Activated CD4-positive, alpha-beta memory T cell treated with anti-CD3 and anti-CD28 coated beads for 36 hours (primary cell): Measurements from ENCODE around the gene SLC1A6. TPM values are rescaled to one million over a fixed set of nuclear protein-coding genes. Genes with fewer than 3 reads are reported as not detected.
A peak's percentile ranks its signal among the peaks of the same experiment; 100 is the strongest.
"Not testable (repeated sequence)": the region's sequence is repeated elsewhere in the genome, so short reads cannot be mapped to it uniquely, and the experiment has no call there.

ENCODE experiments used
- CTCF ChIA-PET: fragments of 350-600 bp; sonication (Branson Sonifier 250); formaldehyde crosslinking; loops from one replicate; lab custom pipeline; 2021; ENCODE audit warnings: antibody characterized with exemption, inconsistent platforms; lab: Charles Lee
- POLR2A ChIA-PET: fragments of 350-600 bp; sonication (Branson Sonifier 250); formaldehyde crosslinking; loops from one replicate; lab custom pipeline; 2021; ENCODE audit warnings: antibody characterized with exemption; lab: Charles Lee
- DNase-seq: peaks from one replicate; pipeline ENCODE4 v3.0.0-alpha.2; 2020
- H3K27ac Mint-ChIP-seq: one replicate; pipeline ENCODE4 v1.8.0; 2021; ENCODE audit warnings: mixed read lengths
- H3K27me3 Mint-ChIP-seq: one replicate; pipeline ENCODE4 v1.8.0; 2021; ENCODE audit warnings: mixed read lengths
- H3K36me3 Mint-ChIP-seq: one replicate; pipeline ENCODE4 v1.8.0; 2021; ENCODE audit warnings: mixed read lengths
- H3K4me1 Mint-ChIP-seq: one replicate; pipeline ENCODE4 v1.8.0; 2021; ENCODE audit warnings: low read depth, mixed read lengths
- H3K4me3 Mint-ChIP-seq: one replicate; pipeline ENCODE4 v1.8.0; 2021; ENCODE audit warnings: mild to moderate bottlenecking, mixed read lengths
- H3K9me3 Mint-ChIP-seq: one replicate; pipeline ENCODE4 v1.8.0; 2021; ENCODE audit warnings: mixed read lengths
- intact Hi-C: fragments of 100-400 bp; cut with micrococcal nuclease; formaldehyde crosslinking; loops from one replicate; pipeline ENCODE4 v1.15.1; 2023
- total RNA-seq, 2 experiments: library from RNA; stranded (reverse); gene quantifications; one replicate each; pipeline ENCODE4 v1.2.3, GENCODE V29; 2021

The SLC1A6 gene
- total RNA-seq, result not detected

- Mint-ChIP-seq H3K4me3 (no peak within 1 kb of the TSS), H3K27ac (no peak within 1 kb of the TSS), H3K4me1 (peaks cover 2% of the 10 kb centered on the region), H3K27me3 (peaks cover 42% of the 10 kb centered on the region), H3K36me3 (no peaks in the 10 kb centered on the region), H3K9me3 (no peaks in the 10 kb centered on the region)
- ChIA-PET CTCF (no interaction called here), POLR2A (no interaction called here)
- intact Hi-C loops, result no loop called here
- no peak for DNase-seq
These were observed at the start of gene SLC1A6 for GRCh38 chr19:14979476-14980255. Gene SLC1A6, minus strand, starts transcription at chr19:14979864. Its CDS starts 6,954 bp downstream, at chr19:14972910.

- no peak for DNase-seq
- no peak overlapping the region for H3K4me3 Mint-ChIP-seq
- H3K36me3 Mint-ChIP-seq, result no peaks in the 10 kb centered on the region
- no peaks in the 10 kb centered on the region for H3K4me1 Mint-ChIP-seq
- H3K27me3 Mint-ChIP-seq, result peaks cover 7% of the 10 kb centered on the region
- CTCF ChIA-PET, result no interaction called here
- no peaks in the 10 kb centered on the region for H3K9me3 Mint-ChIP-seq
- POLR2A ChIA-PET, result no interaction called here
- intact Hi-C loops, result no loop called here
- no peak overlapping the region for H3K27ac Mint-ChIP-seq
These were observed 48.8 kb upstream of the SLC1A6 start for GRCh38 chr19:15028490-15028889.

DNA sequence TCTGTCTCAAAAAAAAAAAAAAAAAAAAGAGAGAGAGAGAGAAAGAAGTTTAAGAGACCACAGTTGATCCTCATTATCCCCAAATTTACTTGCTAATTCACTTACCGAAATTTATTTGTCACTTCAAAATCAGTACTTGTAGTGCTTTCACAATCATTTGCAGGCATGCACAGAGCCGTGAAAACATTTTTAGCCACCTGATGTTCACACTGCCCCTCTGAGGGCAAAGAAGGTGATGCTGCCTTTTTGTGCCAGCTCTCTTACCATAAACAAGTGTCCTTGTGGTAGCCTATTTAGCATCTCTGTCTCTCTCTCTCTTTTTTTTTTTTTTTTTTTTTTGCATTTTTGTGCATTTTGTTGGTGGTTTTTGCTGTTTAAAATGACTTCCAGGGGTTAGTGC lies 45.6 kb upstream of the SLC1A6 start:
- no peaks in the 10 kb centered on the region for H3K36me3 Mint-ChIP-seq
- H3K4me3 Mint-ChIP-seq, result no peak overlapping the region
- intact Hi-C loops, result no loop called here
- CTCF ChIA-PET, result no interaction called here
- H3K9me3 Mint-ChIP-seq, result no peaks in the 10 kb centered on the region
- H3K27me3 Mint-ChIP-seq, result peaks cover 3% of the 10 kb centered on the region
- DNase-seq, result peak; percentile 11
- POLR2A ChIA-PET, result no interaction called here
- no peaks in the 10 kb centered on the region for H3K4me1 Mint-ChIP-seq
- no peak overlapping the region for H3K27ac Mint-ChIP-seq

DNA sequence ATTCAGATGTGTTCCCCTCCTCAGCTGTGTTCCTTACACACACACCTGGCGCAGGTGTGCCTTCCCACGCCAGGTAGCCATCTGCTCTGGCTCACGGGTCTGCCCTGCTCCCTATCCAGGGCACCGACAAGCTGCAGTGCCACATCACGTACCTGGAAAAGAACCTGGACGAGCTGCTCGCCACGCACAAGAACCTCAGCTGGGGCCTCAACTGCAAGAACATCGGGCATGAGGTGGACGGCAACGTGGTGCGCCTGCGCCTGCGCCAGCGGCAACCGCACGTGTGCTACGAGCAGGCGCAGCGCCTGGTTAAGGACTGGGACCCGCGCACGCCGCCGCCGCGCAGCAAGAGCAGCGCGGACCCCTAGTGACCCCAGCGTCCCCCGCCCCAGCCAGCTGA lies 43.1 kb upstream of the SLC1A6 start:
- no peak for DNase-seq
- ChIA-PET CTCF (no interaction called here), POLR2A (no interaction called here)
- Mint-ChIP-seq H3K27ac (no peak overlapping the region), H3K9me3 (no peaks in the 10 kb centered on the region), H3K4me3 (no peak overlapping the region), H3K4me1 (no peaks in the 10 kb centered on the region), H3K36me3 (no peaks in the 10 kb centered on the region), H3K27me3 (peaks cover 6% of the 10 kb centered on the region)
- intact Hi-C loops, result no loop called here

GRCh38 chr19:15021286-15022007 lies 41.8 kb upstream of the SLC1A6 start:
- Mint-ChIP-seq H3K36me3 (no peaks in the 10 kb centered on the region), H3K27me3 (peaks cover 11% of the 10 kb centered on the region), H3K4me3 (no peak overlapping the region), H3K9me3 (no peaks in the 10 kb centered on the region), H3K27ac (no peak overlapping the region), H3K4me1 (no peaks in the 10 kb centered on the region)
- ChIA-PET POLR2A (no interaction called here), CTCF (no interaction called here)
- DNase-seq, result no peak
- intact Hi-C loops, result no loop called here

GRCh38 chr19:15018836-15019235 lies 39.2 kb upstream of the SLC1A6 start:
- not testable (repeated sequence) for H3K4me1 Mint-ChIP-seq

DNA sequence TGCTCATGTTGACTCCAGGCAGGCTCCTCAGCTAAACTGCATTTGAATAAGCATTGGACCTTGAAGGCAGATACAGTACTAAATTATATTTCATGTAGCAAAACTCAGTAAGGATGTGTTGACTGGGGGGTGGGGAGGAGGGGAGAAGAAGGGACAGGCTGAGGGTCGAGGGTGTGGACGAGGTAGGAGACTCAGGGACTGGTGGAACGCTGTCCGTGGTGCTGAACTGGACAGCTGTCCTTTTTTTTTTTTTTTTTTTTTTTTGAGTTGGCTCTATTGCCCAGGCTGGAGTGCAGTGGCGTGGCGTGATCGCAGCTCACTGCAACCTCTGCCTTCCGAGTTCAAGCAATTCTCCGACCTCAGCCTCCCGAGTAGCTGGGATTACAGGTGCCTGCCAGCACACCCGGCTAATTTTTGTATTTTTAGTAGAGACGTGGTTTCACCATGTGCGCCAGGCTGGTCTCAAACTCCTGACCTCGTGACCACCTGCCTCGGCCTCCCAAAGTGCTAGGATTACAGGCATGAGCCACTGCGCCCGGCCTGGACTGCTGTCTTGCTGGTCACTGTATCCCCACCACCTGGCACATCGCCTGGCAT lies 36.4 kb upstream of the SLC1A6 start:
- intact Hi-C loops, result no loop called here
- no peak overlapping the region for H3K4me3 Mint-ChIP-seq
- ChIA-PET CTCF (no interaction called here), POLR2A (interaction anchor here (0.5 kb wide), 1 partner anchor 30 kb away, joined by 3 read pairs; no protein-coding TSS in a partner anchor)
- H3K36me3 Mint-ChIP-seq, result no peaks in the 10 kb centered on the region
- no peaks in the 10 kb centered on the region for H3K4me1 Mint-ChIP-seq
- peaks cover 22% of the 10 kb centered on the region for H3K27me3 Mint-ChIP-seq
- H3K9me3 Mint-ChIP-seq, result no peaks in the 10 kb centered on the region
- peak; percentile 10 for DNase-seq
- no peak overlapping the region for H3K27ac Mint-ChIP-seq

More at GRCh38 chr19:15018836-15019235, 39.2 kb upstream of the SLC1A6 start:
- H3K4me3 Mint-ChIP-seq, H3K36me3 Mint-ChIP-seq, DNase-seq, CTCF ChIA-PET, intact Hi-C loops, POLR2A ChIA-PET, H3K9me3 Mint-ChIP-seq, H3K27ac Mint-ChIP-seq: not testable (repeated sequence)
- H3K27me3 Mint-ChIP-seq, result peaks cover 11% of the 10 kb centered on the region

DNA sequence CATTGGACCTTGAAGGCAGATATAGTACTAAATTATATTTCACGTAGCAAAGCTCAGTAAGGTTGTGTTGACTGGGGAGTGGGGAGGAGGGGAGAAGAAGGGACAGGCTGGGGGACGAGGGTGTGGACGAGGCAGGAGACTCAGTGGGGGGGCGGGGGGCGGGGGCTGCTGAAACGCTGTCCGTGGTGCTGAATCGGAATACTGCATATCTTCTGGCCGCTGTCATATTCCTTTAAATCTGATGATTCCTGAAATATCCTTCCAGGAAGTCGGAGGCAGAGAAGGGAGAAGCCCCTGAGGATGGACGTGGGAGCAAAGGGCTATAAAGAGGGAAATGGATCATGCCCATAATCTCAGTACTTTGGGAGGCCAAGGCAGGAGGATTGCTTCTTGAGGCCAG lies 34.9 kb upstream of the SLC1A6 start:
- ChIA-PET POLR2A (no interaction called here), CTCF (no interaction called here)
- H3K9me3 Mint-ChIP-seq, result no peaks in the 10 kb centered on the region
- no peak for DNase-seq
- no peaks in the 10 kb centered on the region for H3K36me3 Mint-ChIP-seq
- H3K4me3 Mint-ChIP-seq, result no peak overlapping the region
- peaks cover 29% of the 10 kb centered on the region for H3K27me3 Mint-ChIP-seq
- no peak overlapping the region for H3K27ac Mint-ChIP-seq
- H3K4me1 Mint-ChIP-seq, result no peaks in the 10 kb centered on the region
- intact Hi-C loops, result no loop called here

DNA sequence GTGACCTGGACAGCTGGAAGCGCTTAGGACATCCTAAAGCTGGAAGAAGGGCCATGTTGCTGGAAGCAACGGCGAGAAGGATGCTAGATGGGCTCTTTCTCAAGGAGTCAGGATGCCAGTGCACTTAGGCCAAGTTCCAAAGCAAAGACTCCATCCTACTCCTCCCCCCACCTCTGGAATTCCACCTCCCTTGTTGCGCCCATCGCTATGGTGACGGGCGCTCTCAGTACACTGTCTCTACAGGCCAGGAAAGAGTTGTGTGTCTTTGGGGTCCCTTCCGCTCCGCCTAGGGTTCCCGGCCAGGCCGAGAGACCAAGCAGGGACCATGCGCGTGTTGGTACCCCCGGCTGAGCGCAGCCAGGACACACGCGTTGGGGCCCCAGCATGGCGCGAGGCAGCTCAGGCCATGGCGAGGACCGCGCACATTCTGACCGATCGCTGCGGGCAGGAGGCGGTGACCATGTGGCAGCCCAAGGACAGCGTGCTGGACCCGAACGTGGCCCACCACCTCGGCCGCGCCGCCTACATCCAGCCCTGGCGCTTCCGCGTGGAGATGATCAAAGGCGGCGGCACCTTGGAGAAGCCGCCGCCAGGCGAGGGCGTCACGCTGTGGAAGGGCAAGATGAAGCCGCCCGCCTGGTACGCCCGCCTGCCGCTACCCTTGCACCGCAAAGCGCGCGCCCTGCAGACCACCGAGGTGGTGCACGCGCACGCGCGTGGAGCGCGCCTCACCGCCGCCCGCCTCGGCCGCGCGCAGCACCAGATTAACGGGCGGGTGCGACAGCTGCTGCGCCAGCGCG lies 31.0 kb upstream of the SLC1A6 start:
- Mint-ChIP-seq H3K9me3 (no peaks in the 10 kb centered on the region), H3K4me1 (no peaks in the 10 kb centered on the region), H3K36me3 (no peaks in the 10 kb centered on the region), H3K27ac (no peak overlapping the region), H3K27me3 (peaks cover 26% of the 10 kb centered on the region), H3K4me3 (no peak overlapping the region)
- intact Hi-C loops, result no loop called here
- no peak for DNase-seq
- CTCF ChIA-PET, result no interaction called here
- POLR2A ChIA-PET, result no interaction called here

DNA sequence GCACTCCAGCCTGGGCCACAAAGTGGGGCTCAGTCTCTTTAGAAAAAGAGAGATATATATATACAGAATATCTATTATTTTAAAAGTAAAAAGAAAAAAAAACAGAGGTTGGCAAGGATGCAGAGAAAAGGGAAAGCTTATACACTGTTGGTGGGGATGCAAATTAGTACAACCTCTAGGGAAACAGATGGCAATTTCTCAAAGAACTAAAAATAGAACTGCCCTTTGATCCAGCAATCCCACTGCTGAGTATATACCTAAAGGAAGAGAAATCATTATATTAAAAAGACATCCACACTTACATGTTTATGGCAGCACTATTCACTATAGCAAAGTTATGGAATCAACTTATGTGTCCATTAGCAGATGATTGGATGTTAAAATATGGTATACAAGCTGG lies 28.6 kb upstream of the SLC1A6 start:
- CTCF ChIA-PET, result no interaction called here
- Mint-ChIP-seq H3K36me3 (no peaks in the 10 kb centered on the region), H3K27ac (no peak overlapping the region), H3K4me1 (no peaks in the 10 kb centered on the region), H3K27me3 (peaks cover 26% of the 10 kb centered on the region), H3K9me3 (no peaks in the 10 kb centered on the region), H3K4me3 (no peak overlapping the region)
- no peak for DNase-seq
- intact Hi-C loops, result no loop called here
- POLR2A ChIA-PET, result no interaction called here

DNA sequence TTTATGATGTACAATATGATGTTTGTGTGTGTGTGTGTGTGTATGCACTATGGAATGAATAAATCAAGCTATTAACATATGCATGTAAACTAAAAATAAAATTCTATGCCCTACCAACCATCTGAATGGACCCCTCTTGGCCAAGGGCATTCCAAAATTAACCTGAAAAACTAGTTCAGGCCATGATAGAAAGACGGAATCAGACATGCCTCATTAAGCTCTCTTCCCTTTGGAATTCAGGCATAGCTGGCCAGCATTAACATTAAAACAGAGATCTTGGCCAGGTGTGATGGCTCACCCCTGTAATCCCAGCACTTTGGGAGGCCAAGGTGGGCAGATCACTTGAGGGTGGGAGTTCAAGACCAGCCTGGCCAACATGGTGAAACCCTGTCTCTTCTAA lies 18.3 kb upstream of the SLC1A6 start:
- DNase-seq, result no peak
- Mint-ChIP-seq H3K4me1 (no peaks in the 10 kb centered on the region), H3K9me3 (no peaks in the 10 kb centered on the region), H3K27ac (no peak overlapping the region), H3K27me3 (peaks cover 28% of the 10 kb centered on the region), H3K36me3 (no peaks in the 10 kb centered on the region), H3K4me3 (no peak overlapping the region)
- ChIA-PET POLR2A (no interaction called here), CTCF (no interaction called here)
- intact Hi-C loops, result no loop called here

DNA sequence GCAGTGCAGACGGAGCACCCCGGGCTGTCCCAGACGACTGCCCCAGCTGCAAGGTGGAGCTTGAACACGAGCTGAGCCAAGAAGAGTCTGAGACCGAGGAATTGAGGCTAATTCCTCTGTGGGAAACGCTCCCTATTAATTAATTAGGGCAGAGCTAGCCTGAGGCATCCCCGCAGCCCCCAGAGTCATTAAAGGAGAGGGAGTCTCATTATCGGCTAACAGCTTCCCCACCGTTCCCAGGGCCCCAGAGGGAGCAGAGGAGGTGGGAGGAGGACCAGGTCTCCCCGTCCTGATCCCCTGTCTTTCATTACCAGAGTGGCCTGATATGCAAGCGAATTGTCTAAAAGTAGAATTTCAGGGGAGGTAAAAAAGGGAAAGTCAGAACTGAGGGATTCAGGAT lies 13.1 kb upstream of the SLC1A6 start:
- POLR2A ChIA-PET, result no interaction called here
- CTCF ChIA-PET, result no interaction called here
- Mint-ChIP-seq H3K9me3 (no peaks in the 10 kb centered on the region), H3K4me3 (no peak overlapping the region), H3K36me3 (no peaks in the 10 kb centered on the region), H3K4me1 (no peaks in the 10 kb centered on the region), H3K27ac (no peak overlapping the region), H3K27me3 (peaks cover 11% of the 10 kb centered on the region)
- no peak for DNase-seq
- intact Hi-C loops, result no loop called here
